ENCODE results near the gene ANTXR1. TPM values are rescaled to one million over a fixed set of nuclear protein-coding genes. Genes with fewer than 3 reads are reported as not detected.
A peak's percentile ranks its signal among the peaks of the same experiment; 100 is the strongest.
"Not testable (repeated sequence)": the region's sequence is repeated elsewhere in the genome, so short reads cannot be mapped to it uniquely, and the experiment has no call there.

The ANTXR1 gene
- total RNA-seq, 1 experiment from 2014 or later = 8.1 TPM

DNA sequence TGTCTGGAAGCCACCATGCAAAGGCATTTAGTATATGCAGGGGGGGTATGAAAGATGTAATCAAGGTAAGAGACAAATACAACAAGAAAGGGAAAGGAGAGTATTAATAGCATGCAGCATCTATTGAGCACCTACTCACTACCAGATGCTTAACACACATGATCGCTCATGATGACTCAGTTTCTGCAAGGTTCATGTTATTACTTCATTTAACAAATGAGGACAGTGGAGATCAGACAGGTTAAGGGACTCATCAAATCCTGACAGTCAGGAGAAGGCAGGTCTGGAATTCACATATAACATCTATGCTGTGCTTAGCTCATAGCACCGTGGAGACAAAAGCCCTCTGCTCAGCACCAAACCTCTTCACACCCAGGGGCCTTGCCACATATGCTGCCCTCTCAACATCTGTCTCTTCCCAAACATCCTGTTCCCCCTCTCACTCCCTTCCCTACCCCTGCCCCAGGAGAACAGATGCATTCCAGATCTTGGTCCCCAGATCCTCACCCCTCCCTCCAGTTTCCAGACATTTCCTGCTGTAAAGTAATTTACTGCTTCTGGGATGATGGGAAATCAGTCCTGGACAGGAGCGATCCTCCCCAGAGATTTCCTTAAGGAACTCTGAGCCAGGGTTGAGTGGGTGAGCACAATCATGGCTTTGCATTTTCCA lies 155.3 kb downstream of the ANTXR1 start:
- no peak for DNase-seq (ENCODE audit: low spot score)
- in situ Hi-C loops (cut with HindIII; ENCODE audit: low sequenced_read_pairs) = no loop called here

GRCh38 chr2:69168950-69169654 lies 156.1 kb downstream of the ANTXR1 start:
- in situ Hi-C loops (cut with HindIII; ENCODE audit: low sequenced_read_pairs) = no loop called here
- no peak for DNase-seq (ENCODE audit: low spot score)

DNA sequence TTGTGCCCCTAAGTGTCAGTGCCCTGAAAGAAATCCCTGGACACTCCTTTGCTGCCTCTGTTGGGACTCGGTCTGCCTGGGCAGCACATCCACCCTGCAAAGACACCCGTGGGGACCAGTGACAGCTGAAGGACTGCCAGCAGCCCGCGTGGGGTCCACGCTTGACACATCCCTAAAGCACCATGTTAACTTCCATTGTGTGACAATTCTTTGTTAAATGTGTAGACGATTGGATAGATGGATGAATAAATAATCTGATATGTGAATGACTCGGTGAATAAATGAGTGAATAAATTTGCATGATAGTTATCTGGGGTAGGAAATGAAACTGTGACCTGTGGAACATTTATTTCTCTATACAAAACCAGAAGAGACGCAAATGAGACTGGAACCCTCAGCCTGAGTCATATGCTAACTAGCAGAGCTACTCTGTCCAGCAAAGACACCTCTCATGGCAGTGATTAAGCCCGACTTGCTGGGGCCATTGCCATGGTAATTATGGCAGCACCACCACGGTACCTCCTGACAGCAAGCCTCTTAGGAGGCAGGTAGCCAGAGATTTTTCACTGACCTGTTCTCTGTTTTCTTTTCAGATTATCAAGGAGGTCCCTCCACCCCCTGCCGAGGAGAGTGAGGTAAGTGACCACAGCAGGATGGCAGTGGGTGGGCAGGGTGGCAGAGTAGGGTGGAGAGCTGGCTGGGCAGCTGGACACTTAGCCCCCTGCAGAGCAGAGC lies 156.8 kb downstream of the ANTXR1 start:
- DNase-seq (ENCODE audit: low spot score) = peak; percentile 20
- in situ Hi-C loops (cut with HindIII; ENCODE audit: low sequenced_read_pairs) = no loop called here

DNA sequence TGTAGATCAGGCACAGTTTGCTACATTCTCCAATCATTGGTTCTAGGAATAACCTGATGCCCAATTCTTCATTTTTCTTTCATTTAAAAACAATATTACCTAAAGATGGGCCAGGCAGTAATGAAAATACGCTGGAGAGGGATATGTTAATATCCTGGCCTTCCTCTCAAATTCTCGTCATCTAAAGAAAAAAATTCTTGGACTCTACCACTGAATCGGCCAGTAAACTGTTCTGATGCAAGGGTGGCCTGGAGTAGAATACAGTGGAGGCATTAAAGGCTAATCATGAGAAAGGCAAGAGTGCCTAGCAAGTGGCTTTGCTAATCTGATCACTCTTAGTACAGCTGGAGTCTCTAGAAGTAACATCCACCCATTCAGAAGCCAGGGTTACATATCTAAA lies 157.7 kb downstream of the ANTXR1 start:
- in situ Hi-C loops (cut with HindIII; ENCODE audit: low sequenced_read_pairs) = no loop called here
- no peak for DNase-seq (ENCODE audit: low spot score)

GRCh38 chr2:69171116-69171896 lies 158.3 kb downstream of the ANTXR1 start:
- in situ Hi-C loops (cut with HindIII; ENCODE audit: low sequenced_read_pairs) = no loop called here
- no peak for DNase-seq (ENCODE audit: low spot score)

- no peak for DNase-seq (ENCODE audit: low spot score)
Measured at GRCh38 chr2:69171897-69172525, 159.0 kb downstream of the ANTXR1 start.

DNA sequence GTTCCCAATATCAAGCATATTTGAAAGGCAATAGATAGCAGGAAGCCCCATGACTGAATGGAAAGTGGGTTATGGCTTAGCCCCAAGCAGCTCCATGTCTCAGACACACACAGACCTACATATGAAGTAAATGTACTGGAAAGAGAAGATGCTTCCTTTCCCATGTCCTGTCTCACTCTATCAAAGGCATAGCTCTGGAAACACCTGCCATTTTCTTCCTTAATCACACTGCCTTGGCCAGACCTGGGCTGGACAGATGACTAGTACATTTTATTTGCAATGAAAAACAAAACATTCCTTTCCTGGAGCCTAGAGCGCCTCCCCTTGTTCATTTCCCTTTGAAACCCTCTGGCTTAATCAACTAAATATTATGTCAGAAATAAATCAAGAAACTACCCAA lies 160.7 kb downstream of the ANTXR1 start:
- DNase-seq (ENCODE audit: low spot score) = no peak
- in situ Hi-C loops (cut with HindIII; ENCODE audit: low sequenced_read_pairs) = no loop called here

More at GRCh38 chr2:69171897-69172525, 159.0 kb downstream of the ANTXR1 start:
- in situ Hi-C loops (cut with HindIII; ENCODE audit: low sequenced_read_pairs) = no loop called here

GRCh38 chr2:69174211-69174610 lies 161.2 kb downstream of the ANTXR1 start:
- in situ Hi-C loops (cut with HindIII; ENCODE audit: low sequenced_read_pairs) = not testable (repeated sequence)

DNA sequence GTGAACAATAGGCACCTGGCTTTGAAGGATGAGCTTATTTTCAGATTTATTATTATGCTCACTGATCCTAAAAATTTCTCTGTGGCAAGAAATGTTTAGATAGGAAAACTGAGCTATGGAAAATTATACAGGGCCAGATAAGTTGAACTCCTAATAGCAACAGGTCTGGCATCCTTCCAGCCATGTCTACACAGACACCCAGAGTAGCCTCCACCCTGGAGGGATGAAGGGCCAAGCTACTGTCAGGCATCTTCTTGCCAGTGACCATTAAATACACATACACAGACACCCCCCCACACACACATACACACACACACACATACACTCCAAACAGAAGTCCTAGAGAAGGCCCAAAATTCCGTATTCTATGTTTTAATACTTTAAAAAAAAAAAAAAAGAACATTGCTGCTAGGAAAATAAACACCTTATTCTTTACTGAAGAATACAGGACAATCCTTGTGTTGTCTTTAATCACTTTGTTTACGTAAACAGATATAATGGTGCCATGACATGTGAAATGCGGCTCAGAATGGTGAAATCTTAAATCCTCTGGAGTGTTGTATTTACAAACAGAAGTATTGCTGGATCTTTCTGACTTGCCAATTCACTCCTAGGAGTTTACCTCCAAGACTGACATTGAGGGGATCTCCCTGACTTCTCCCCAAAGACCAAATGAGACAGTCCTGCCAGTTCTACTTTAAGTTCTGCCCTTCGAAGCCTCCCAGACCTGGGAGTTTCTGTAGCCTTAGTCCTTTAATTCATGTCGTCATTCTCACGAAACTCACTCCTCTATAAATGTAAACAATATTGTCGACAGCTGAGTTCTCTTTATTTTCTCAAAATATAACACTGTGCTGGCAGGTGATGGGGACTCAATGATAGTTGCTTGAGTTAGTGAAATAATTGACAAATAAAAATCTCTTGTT lies 163.1 kb downstream of the ANTXR1 start:
- in situ Hi-C loops (cut with HindIII; ENCODE audit: low sequenced_read_pairs) = no loop called here
- no peak for DNase-seq (ENCODE audit: low spot score)

More at GRCh38 chr2:69174211-69174610, 161.2 kb downstream of the ANTXR1 start:
- not testable (repeated sequence) for DNase-seq (ENCODE audit: low spot score)

DNA sequence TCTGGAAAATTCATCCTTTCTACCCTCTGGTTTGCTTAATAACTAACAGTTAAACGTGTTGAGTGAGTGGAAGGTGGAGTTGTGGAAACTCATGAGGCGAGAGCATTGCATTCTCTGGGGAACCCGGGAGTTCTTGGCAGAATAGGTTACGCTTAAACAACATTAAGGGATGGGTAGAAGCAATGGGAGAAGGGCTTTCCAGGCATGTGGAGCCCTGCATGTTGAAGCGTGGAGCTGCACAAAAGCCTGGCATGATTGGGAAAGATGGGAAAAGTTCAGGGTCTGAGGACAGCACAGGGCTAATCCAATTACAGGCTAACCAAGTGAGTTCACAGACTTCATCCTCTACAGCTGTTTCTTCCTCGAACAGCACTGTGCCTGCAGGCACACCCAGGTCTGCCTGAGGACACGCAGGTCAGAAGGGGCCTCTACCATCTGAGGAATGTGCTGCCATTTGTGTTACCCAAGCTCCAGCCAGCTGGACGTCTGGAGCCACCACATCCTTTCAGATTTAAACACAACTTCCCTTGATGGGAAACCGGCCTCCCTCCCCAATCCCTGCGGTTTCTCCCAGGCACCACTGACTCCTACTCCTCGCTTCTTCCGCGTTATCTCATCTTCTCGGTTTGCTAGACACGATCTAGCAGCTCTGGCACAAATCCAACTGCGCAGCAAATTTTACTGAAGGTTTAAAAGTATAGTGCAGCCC lies 164.2 kb downstream of the ANTXR1 start:
- in situ Hi-C loops (cut with HindIII; ENCODE audit: low sequenced_read_pairs) = no loop called here
- DNase-seq (ENCODE audit: low spot score) = no peak

GRCh38 chr2:69177785-69178636 lies 165.0 kb downstream of the ANTXR1 start:
- no peak for DNase-seq (ENCODE audit: low spot score)
- in situ Hi-C loops (cut with HindIII; ENCODE audit: low sequenced_read_pairs) = no loop called here

DNA sequence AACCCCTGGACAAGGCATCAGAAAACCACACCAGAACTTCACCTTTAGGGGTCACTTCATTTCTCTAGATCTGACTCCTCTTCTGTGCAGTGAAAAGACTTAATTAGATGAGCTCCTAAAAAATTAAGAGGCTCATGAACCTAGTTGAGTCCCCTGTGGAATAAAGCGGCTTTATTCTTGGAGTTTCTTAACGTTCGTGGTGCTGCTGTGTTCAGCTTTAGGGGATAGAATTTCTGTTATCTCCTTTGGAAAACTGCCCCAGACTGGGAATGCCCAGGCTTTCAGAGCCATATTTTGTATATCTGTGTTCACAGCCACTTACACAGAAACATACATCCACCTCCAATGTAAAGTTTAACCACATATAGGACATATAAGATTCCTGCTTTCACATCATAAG lies 165.8 kb downstream of the ANTXR1 start:
- in situ Hi-C loops (cut with HindIII; ENCODE audit: low sequenced_read_pairs) = no loop called here
- DNase-seq (ENCODE audit: low spot score) = no peak

- DNase-seq (ENCODE audit: low spot score) = no peak
- in situ Hi-C loops (cut with HindIII; ENCODE audit: low sequenced_read_pairs) = no loop called here
Measured at GRCh38 chr2:69180227-69180626, 167.2 kb downstream of the ANTXR1 start.

DNA sequence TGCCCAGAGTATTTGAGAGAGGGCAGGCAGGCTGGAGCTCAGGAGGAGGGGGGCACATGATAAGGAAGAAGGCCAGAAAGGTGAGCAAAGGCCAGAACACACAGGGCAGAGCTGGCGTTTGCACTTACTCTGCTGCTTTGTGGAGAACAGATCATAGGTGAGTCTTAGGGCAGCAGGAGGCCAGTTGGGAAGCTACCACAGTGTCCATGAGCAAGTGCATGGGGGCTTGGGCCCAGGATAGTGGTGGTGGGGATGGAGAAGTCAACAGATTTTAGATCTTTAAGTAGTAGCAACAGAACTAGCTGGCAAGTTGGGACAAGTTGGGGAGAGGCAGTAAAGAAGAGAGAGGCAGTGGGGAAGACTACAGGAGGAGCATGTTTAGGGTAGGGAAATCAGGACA lies 168.0 kb downstream of the ANTXR1 start:
- in situ Hi-C loops (cut with HindIII; ENCODE audit: low sequenced_read_pairs) = no loop called here
- no peak for DNase-seq (ENCODE audit: low spot score)

DNA sequence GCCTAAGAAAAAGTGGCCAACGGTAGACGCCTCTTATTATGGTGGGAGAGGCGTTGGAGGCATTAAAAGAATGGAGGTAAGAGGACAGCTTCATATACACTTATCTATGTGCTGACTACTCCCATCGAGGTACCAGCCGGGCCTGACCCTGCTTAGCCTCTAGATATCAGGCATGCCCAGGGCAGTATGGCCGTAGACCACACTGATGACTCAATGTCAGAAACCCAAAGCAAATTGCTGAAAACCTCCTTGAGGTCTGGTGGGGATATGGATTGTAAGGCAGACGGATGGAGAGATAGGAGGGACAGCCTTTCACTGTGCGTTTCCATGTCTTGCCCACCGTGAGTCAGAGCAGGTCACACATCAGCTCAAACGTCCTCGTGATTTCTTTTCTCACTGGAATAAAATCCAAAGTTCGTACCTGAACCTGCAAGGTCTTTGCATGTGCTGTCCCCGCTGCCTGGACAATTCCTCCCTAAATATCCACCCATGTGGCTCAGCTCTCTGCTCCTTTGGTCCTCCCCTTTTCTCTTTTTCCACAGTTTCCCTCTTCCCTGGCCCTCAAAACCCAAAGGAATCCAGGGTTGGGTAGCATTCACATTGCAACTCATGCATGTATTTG lies 168.9 kb downstream of the ANTXR1 start:
- in situ Hi-C loops (cut with HindIII; ENCODE audit: low sequenced_read_pairs) = no loop called here

DNA sequence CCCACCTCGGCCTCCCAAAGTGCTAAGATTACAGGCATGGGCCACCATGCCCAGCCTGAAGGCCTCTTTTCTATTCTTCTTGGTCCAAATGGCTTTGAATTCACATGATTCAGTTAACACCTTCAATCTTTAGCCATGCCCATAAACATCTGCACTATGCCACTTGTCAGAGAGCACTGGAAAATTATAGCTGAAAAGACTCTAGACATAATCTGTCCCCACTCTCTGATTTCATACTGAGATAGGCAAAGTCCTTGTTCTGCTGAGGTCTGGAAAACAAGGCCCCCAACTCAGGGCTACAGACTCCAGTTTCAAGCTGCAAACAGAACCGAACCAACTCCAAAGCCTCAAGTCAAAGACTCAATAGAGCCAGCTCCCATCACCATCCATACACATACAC lies 170.7 kb downstream of the ANTXR1 start:
- in situ Hi-C loops (cut with HindIII; ENCODE audit: low sequenced_read_pairs) = no loop called here
- DNase-seq (ENCODE audit: low spot score) = no peak

More for the DNA sequence above, 168.9 kb downstream of the ANTXR1 start:
- no peak for DNase-seq (ENCODE audit: low spot score)
